ENCODE results near the gene CDYL2. TPM values are rescaled to one million over a fixed set of nuclear protein-coding genes. Genes with fewer than 3 reads are reported as not detected.
"Not testable (repeated sequence)": the region's sequence is repeated elsewhere in the genome, so short reads cannot be mapped to it uniquely, and the experiment has no call there.

Gene CDYL2
- total and polyA plus RNA-seq, 2 donors (not counting 3 experiments of a cell fraction or from before 2014, with no cell fraction given), result 7.1 to 71.3 TPM

GRCh38 chr16:80816356-80816755 is 12.0 kb upstream of the CDYL2 start:
- H3K9me3 ChIP-seq (replicated peaks; ENCODE audit: control insufficient read depth, insufficient read depth, low read length), result no peaks in the 10 kb centered on the region
- DNase-seq (ENCODE audit: low read depth, low spot score), result no peak
- no peaks in the 10 kb centered on the region for H3K36me3 ChIP-seq (ENCODE audit: control insufficient read depth in 2 of 2, extremely low read depth in 1 of 2, insufficient read depth in 2 of 2, low read length in 2 of 2)
- no peak overlapping the region for H2AFZ ChIP-seq (ENCODE audit: low read depth, low read length)
- no peak for TF ChIP-seq GATA2 (IDR thresholded peaks at IDR 0.05; ENCODE audit: insufficient read depth, insufficient read length, low read depth, low read length)
- no peak for TF ChIP-seq EZH2 (IDR thresholded peaks at IDR 0.05; ENCODE audit: borderline replicate concordance, low read depth, low read length, severe bottlenecking)
- no peak for TF ChIP-seq JUN (IDR thresholded peaks at IDR 0.05; ENCODE audit: borderline replicate concordance, insufficient read depth, insufficient read length, low read depth)
- no peak for TF ChIP-seq CTCF (IDR thresholded peaks at IDR 0.05; ENCODE audit: extremely low read depth in 1 of 2, insufficient read depth in 1 of 2, low read depth in 1 of 2, low read length in 2 of 2)
- no peak for TF ChIP-seq POLR2AphosphoS5 (IDR thresholded peaks at IDR 0.05; ENCODE audit: insufficient read depth, low read depth, low read length)
- TF ChIP-seq FOS (IDR thresholded peaks at IDR 0.05; ENCODE audit: borderline replicate concordance, insufficient read depth, low read length), result no peak
- TF ChIP-seq MYC (IDR thresholded peaks at IDR 0.05; ENCODE audit: low read depth, low read length), result no peak
- no peak for TF ChIP-seq POLR2A (IDR thresholded peaks at IDR 0.05; ENCODE audit: low read depth, low read length)
- TF ChIP-seq, protein P1, sequence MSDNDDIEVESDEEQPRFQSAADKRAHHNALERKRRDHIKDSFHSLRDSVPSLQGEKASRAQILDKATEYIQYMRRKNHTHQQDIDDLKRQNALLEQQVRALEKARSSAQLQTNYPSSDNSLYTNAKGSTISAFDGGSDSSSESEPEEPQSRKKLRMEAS (IDR thresholded peaks at IDR 0.05; ENCODE audit: insufficient read depth, insufficient read length), result no peak
- dilution Hi-C loops (cut with MboI; ENCODE audit: extremely low pct_ligation_motif_present, low sequenced_read_pairs) (no loop called here), intact Hi-C loops (cut with micrococcal nuclease) (no loop called here)
- no peak overlapping the region for H3K4me3 ChIP-seq (replicated peaks in 1 of 3; ENCODE audit: insufficient read depth in 1 of 3, low read depth in 1 of 3, low read length in 3 of 3)
- no peak overlapping the region for H3K27ac ChIP-seq (ENCODE audit: insufficient read depth, low read depth, low read length)
- H3K9me1 ChIP-seq (replicated peaks; ENCODE audit: control insufficient read depth, extremely low read depth, insufficient read depth, low read length), result no peaks in the 10 kb centered on the region
- H3K27me3 ChIP-seq (ENCODE audit: control insufficient read depth in 2 of 2, insufficient read depth in 2 of 2, low read length in 2 of 2), result no peaks in the 10 kb centered on the region
- FAIRE-seq, result no peak
- ChIA-PET POLR2A (no interaction called here), CTCF (interaction anchor here (4.3 kb wide), 1 partner anchor 9 kb away, joined by 13 read pairs; no protein-coding TSS in a partner anchor)
- no TSS peak for BruUV-seq (replicated peaks)
- no peak overlapping the region for H3K4me2 ChIP-seq (ENCODE audit: insufficient read depth, low read length)
- H3K9ac ChIP-seq (replicated peaks; ENCODE audit: extremely low read depth, insufficient read depth, low read length), result no peak overlapping the region
- no peaks in the 10 kb centered on the region for H3K79me2 ChIP-seq (ENCODE audit: control insufficient read depth, insufficient read depth, low read length)
- H4K20me1 ChIP-seq (replicated peaks; ENCODE audit: control insufficient read depth, extremely low read depth, insufficient read depth, low read length), result no peaks in the 10 kb centered on the region
- H3K4me1 ChIP-seq (ENCODE audit: control insufficient read depth, extremely low read depth, insufficient read depth, low read length), result no peaks in the 10 kb centered on the region

- FAIRE-seq; DNase-seq (ENCODE audit: low read depth, low spot score); H3K9ac ChIP-seq (replicated peaks; ENCODE audit: extremely low read depth, insufficient read depth, low read length); POLR2A ChIA-PET; BruUV-seq (replicated peaks); H3K4me2 ChIP-seq (ENCODE audit: insufficient read depth, low read length); H2AFZ ChIP-seq (ENCODE audit: low read depth, low read length); H3K79me2 ChIP-seq (ENCODE audit: control insufficient read depth, insufficient read depth, low read length); H3K36me3 ChIP-seq (ENCODE audit: control insufficient read depth in 2 of 2, extremely low read depth in 1 of 2, insufficient read depth in 2 of 2, low read length in 2 of 2); H3K4me1 ChIP-seq (ENCODE audit: control insufficient read depth, extremely low read depth, insufficient read depth, low read length); H3K27me3 ChIP-seq (ENCODE audit: control insufficient read depth in 2 of 2, insufficient read depth in 2 of 2, low read length in 2 of 2); H4K20me1 ChIP-seq (replicated peaks; ENCODE audit: control insufficient read depth, extremely low read depth, insufficient read depth, low read length); H3K9me3 ChIP-seq (replicated peaks; ENCODE audit: control insufficient read depth, insufficient read depth, low read length); H3K27ac ChIP-seq (ENCODE audit: insufficient read depth, low read depth, low read length); dilution Hi-C loops (cut with MboI; ENCODE audit: extremely low pct_ligation_motif_present, low sequenced_read_pairs); H3K4me3 ChIP-seq (replicated peaks in 1 of 3; ENCODE audit: insufficient read depth in 1 of 3, low read depth in 1 of 3, low read length in 3 of 3); H3K9me1 ChIP-seq (replicated peaks; ENCODE audit: control insufficient read depth, extremely low read depth, insufficient read depth, low read length); intact Hi-C loops (cut with micrococcal nuclease): not testable (repeated sequence)
- CTCF ChIA-PET, result interaction anchor here (4.3 kb wide), 1 partner anchor 10 kb away, joined by 13 read pairs; no protein-coding TSS in a partner anchor
Observed at GRCh38 chr16:80815278-80815677, 10.9 kb upstream of the CDYL2 start.
